ENCODE measurements around the gene RABEPK.

GRCh38 chr9:125241863-125242739 is 41.8 kb downstream of the RABEPK start:
- TF ChIP-seq CTCF (IDR thresholded peaks at IDR 0.05) (no peak), POLR2A (IDR thresholded peaks at IDR 0.05) (no peak)
